ENCODE results near the gene SNURF.

DNA sequence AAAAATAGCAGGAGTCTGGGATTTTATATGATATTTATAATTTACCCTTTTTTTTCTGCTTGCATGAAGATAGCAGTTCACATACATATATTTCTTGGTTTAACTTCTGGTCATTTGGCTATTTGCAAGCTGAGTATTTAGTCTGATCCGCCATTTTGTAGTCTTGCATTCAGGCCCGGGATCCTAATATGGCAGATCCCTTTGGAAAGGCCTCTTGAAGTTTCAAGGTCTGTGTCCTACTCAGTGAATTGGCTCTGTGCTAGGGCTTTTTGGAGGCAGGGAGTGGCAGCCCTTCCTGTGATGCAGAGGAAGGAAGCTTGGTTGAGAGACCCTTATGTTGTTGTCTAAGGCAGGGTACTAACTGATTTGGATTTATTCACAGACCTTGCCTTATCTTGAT lies 2.9 kb downstream of the SNURF start:
- TF ChIP-seq, protein P1, sequence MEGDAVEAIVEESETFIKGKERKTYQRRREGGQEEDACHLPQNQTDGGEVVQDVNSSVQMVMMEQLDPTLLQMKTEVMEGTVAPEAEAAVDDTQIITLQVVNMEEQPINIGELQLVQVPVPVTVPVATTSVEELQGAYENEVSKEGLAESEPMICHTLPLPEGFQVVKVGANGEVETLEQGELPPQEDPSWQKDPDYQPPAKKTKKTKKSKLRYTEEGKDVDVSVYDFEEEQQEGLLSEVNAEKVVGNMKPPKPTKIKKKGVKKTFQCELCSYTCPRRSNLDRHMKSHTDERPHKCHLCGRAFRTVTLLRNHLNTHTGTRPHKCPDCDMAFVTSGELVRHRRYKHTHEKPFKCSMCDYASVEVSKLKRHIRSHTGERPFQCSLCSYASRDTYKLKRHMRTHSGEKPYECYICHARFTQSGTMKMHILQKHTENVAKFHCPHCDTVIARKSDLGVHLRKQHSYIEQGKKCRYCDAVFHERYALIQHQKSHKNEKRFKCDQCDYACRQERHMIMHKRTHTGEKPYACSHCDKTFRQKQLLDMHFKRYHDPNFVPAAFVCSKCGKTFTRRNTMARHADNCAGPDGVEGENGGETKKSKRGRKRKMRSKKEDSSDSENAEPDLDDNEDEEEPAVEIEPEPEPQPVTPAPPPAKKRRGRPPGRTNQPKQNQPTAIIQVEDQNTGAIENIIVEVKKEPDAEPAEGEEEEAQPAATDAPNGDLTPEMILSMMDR (IDR thresholded peaks at IDR 0.05): no peak
- no peak for TF ChIP-seq POLR2A (IDR thresholded peaks at IDR 0.05)
- no peak for TF ChIP-seq POLR2AphosphoS5 (IDR thresholded peaks at IDR 0.05)
- TF ChIP-seq EP300 (IDR thresholded peaks at IDR 0.05): no peak

Data from gastroesophageal sphincter (tissue), 3 donors.